AG04450 (cell line): ENCODE measurements around the gene FHL2. TPM values are rescaled to one million over a fixed set of nuclear protein-coding genes. Genes with fewer than 3 reads are reported as not detected.
"Not testable (repeated sequence)": the region's sequence is repeated elsewhere in the genome, so short reads cannot be mapped to it uniquely, and the experiment has no call there.

Experiments
- CTCF ChIA-PET: fragments of 300-600, 350-600 bp; formaldehyde crosslinking; extraction: SDS; loops from one replicate; lab custom pipeline; 2022; ENCODE audit warnings: antibody characterized with exemption, inconsistent platforms; lab: Charles Lee
- POLR2A ChIA-PET: fragments of 350-600 bp; formaldehyde crosslinking; extraction: SDS; loops from one replicate; lab custom pipeline; 2021; ENCODE audit warnings: antibody characterized with exemption, inconsistent platforms; lab: Yijun Ruan, JAX
- DNase-seq: peaks from one replicate; pipeline ENCODE4 v3.0.0-alpha.2; 2011; ENCODE audit warnings: low read depth, low spot score
- H3K27ac ChIP-seq: one replicate; pipeline ENCODE4 v1.5.1; 2012; ENCODE audit warnings: low read depth, low read length, control low read depth
- H3K27me3 ChIP-seq: one replicate; pipeline ENCODE4 v1.6.0; 2012; ENCODE audit warnings: low read length; ENCODE audit not compliant: control insufficient read depth, insufficient read depth
- H3K4me3 ChIP-seq: 2 replicates; pipeline ENCODE4 v1.5.1; 2011; ENCODE audit warnings: mild to moderate bottlenecking, low read depth, low read length, control low read depth
- H3K9me3 ChIP-seq: 2 replicates; pipeline ENCODE4 v1.5.1; 2012; ENCODE audit warnings: low read length; ENCODE audit not compliant: control insufficient read depth, insufficient read depth
- polyA plus RNA-seq: library from polyadenylated mRNA; depleted of rRNA; stranded (reverse); fragments of >200 nt; gene quantifications from 2 replicates; pipeline ENCODE4 v1.2.3, GENCODE V29; 2011
- TF ChIP-seq, protein P1 (sequence below): IDR thresholded peaks from 2 replicates; pipeline ENCODE4 v1.5.1; 2011; ENCODE audit warnings: low read depth, low read length, control low read depth, inconsistent platforms

Gene FHL2
- polyA plus RNA-seq, 1 experiment = 497 TPM

DNA sequence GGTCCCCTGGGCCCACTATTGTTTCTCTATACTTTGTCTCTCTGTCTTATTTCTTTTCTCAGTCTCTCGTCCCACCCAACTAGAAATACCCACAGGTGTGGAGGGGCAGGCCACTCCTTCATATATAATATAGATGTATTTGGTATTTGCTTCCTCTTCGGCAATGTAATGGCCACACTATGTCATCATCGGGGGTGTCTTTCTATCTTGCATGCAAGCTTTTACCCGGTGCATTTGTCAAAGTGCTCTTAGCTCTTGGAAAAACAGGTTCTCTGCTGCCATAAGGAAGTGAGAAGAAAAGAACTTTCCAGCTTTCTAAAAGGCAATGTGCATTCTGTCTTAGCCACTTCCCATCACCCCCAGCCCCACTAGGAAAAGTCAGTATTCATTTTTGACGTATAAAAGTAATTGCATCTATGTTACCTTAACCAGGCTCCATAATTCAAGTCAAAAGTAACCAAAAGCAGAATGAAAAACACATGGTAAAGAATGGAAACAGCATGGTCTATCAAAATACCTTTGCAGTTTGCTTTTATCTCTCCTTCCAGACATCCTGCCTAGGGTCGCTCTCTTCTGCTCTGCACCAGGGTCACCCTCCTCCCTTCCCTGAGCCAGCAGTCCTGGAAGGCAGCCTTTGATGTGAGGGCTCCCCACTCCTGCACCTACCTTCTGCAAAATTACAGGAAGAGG lies 27.2 kb upstream of the FHL2 start:
- TF ChIP-seq, protein P1, sequence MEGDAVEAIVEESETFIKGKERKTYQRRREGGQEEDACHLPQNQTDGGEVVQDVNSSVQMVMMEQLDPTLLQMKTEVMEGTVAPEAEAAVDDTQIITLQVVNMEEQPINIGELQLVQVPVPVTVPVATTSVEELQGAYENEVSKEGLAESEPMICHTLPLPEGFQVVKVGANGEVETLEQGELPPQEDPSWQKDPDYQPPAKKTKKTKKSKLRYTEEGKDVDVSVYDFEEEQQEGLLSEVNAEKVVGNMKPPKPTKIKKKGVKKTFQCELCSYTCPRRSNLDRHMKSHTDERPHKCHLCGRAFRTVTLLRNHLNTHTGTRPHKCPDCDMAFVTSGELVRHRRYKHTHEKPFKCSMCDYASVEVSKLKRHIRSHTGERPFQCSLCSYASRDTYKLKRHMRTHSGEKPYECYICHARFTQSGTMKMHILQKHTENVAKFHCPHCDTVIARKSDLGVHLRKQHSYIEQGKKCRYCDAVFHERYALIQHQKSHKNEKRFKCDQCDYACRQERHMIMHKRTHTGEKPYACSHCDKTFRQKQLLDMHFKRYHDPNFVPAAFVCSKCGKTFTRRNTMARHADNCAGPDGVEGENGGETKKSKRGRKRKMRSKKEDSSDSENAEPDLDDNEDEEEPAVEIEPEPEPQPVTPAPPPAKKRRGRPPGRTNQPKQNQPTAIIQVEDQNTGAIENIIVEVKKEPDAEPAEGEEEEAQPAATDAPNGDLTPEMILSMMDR = no peak
- peaks cover 20% of the 10 kb centered on the region for H3K27me3 ChIP-seq
- H3K9me3 ChIP-seq = peaks cover 2% of the 10 kb centered on the region; the same call in 1 of the 2 replicates
- DNase-seq = no peak
- H3K27ac ChIP-seq = no peak overlapping the region
- POLR2A ChIA-PET = interaction anchor here (0.6 kb wide), 1 partner anchor 22 kb away, joined by 3 read pairs; no protein-coding TSS in a partner anchor
- CTCF ChIA-PET = no interaction called here
- no peak overlapping the region for H3K4me3 ChIP-seq

DNA sequence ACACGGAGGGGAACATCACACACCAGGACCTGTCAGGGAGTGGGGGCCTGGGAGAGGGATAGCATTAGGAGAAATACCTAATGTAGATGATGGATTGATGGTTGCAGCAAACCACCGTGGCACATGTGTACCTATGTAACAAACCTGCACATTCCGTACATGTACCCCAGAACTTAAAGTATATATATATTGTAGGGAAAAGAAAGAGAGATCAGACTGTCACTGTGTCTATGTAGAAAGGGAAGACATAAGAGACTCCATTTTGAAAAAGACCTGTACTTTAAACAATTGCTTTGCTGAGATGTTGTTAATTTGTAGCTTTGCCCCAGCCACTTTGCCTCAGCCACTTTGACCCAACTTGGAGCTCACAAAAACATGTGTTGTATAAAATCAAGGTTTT lies 26.0 kb upstream of the FHL2 start:
- CTCF ChIA-PET, H3K9me3 ChIP-seq, H3K27ac ChIP-seq, H3K4me3 ChIP-seq, POLR2A ChIA-PET, DNase-seq: not testable (repeated sequence)
- peaks cover 24% of the 10 kb centered on the region for H3K27me3 ChIP-seq

DNA sequence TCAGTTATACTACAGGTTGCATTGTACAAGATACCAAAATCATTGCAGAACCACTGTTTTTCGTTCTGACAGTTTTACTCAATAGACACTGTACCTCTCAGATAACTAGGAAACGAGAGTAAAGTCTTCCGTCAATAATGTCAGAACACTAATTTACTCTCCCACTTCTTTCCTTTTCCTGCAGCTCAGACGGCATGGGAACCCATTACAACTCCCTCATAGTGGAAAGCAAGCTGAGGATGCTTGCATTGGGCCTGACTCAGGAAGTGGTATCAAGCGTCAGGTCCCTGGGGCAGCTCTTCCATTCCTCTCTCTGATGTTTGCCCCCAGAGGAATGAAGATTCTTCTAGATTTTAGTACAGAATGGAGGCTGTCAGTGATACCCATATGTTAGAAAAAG lies 23.9 kb upstream of the FHL2 start:
- CTCF ChIA-PET = interaction anchor here (0.6 kb wide), 1 partner anchor 98 kb away, joined by 5 read pairs; no protein-coding TSS in a partner anchor
- no peak for DNase-seq

DNA sequence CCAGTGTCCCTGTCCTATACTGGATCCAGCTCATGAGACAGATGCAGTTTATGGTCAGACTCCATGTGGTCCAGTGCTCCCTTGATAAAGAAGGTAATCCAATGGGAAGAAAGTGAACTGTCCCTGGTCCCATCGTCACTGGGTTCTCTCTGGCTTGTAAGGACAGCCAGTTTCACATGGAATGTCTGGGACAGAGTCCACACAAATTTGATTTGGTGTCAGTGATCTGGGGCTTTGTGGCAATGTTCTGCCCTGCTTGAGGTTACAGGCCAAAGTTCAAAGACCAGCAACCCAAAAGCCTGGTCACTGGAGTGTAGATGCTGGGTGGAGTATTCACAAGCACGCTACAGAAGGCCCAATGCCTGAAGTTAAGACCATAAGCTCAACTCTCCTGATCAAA lies 22.2 kb upstream of the FHL2 start:
- ChIA-PET POLR2A (no interaction called here), CTCF (interaction anchor here (0.6 kb wide), 1 partner anchor 126 kb away, joined by 3 read pairs; no protein-coding TSS in a partner anchor)
- Histone ChIP-seq H3K4me3 (no peak overlapping the region), H3K27me3 (peaks cover 13% of the 10 kb centered on the region), H3K27ac (no peak overlapping the region), H3K9me3 (no peaks in the 10 kb centered on the region)
- no peak for DNase-seq
- TF ChIP-seq, protein P1 = no peak

More for the DNA sequence above, 23.9 kb upstream of the FHL2 start:
- Histone ChIP-seq H3K9me3 (no peaks in the 10 kb centered on the region), H3K4me3 (no peak overlapping the region), H3K27me3 (peaks cover 18% of the 10 kb centered on the region), H3K27ac (no peak overlapping the region)
- TF ChIP-seq, protein P1 = no peak
- POLR2A ChIA-PET = no interaction called here

DNA sequence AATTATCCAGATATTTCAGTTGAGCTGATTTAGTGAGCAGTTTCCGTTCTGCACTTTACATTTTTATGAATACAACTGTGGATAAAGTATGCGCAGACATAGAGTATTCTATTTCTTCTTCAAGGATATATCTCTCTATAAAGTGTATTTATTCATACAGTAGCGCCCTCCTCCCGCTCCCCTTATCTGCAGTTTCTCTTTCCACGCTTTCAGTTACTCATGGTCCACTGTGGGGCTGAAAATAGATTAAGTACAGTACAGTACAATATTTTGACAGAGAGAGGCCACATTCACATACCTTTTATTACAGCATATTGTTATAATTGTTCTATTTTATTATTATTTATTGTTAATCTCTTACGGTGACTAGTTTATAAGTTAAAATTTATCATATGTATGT lies 19.7 kb upstream of the FHL2 start:
- CTCF ChIA-PET = interaction anchor here (0.9 kb wide), 1 partner anchor 9 kb away, joined by 3 read pairs; no protein-coding TSS in a partner anchor
- no peak overlapping the region for H3K27ac ChIP-seq
- TF ChIP-seq, protein P1 = no peak
- H3K4me3 ChIP-seq = no peak overlapping the region
- no peaks in the 10 kb centered on the region for H3K9me3 ChIP-seq
- POLR2A ChIA-PET = no interaction called here
- DNase-seq = no peak
- peaks cover 11% of the 10 kb centered on the region for H3K27me3 ChIP-seq
